Subcutaneous abdominal adipose tissue (tissue), 5 donors: ENCODE results near the gene RETREG1.
"Not testable (repeated sequence)": the region's sequence is repeated elsewhere in the genome, so short reads cannot be mapped to it uniquely, and the experiment has no call there.

ENCODE experiments used
- H3K27ac ChIP-seq: one replicate; pipeline ENCODE4 v1.7.0; 2013; ENCODE audit warnings: low read depth, mild to moderate bottlenecking, inconsistent platforms, low read length, moderate library complexity
- H3K27me3 ChIP-seq, 5 donors: one replicate each; pipeline ENCODE4 v1.7.0; 2013; ENCODE audit warnings: low read length in 5 of 5, inconsistent platforms in 1 of 5; ENCODE audit not compliant: control insufficient read depth in 5 of 5, insufficient read depth in 4 of 5
- H3K36me3 ChIP-seq, 5 donors: one replicate each; pipeline ENCODE4 v1.7.0; 2013; ENCODE audit warnings: low read length in 5 of 5; ENCODE audit not compliant: control insufficient read depth in 5 of 5, insufficient read depth in 5 of 5
- H3K4me1 ChIP-seq, 5 donors: one replicate each; pipeline ENCODE4 v1.7.0; 2013; ENCODE audit warnings: low read length in 5 of 5, mild to moderate bottlenecking in 3 of 5, moderate library complexity in 1 of 5; ENCODE audit not compliant: control insufficient read depth in 5 of 5, insufficient read depth in 5 of 5
- H3K4me3 ChIP-seq, 5 donors: one replicate each; pipeline ENCODE4 v1.7.0; 2013; ENCODE audit warnings: low read length in 5 of 5, low read depth in 1 of 5
- H3K9ac ChIP-seq, 5 donors: one replicate each; pipeline ENCODE4 v1.7.0; 2013; ENCODE audit warnings: low read length in 5 of 5, mild to moderate bottlenecking in 4 of 5, moderate library complexity in 3 of 5
- H3K9me3 ChIP-seq, 5 donors: one replicate each; pipeline ENCODE4 v1.7.0; 2013; ENCODE audit warnings: low read length in 5 of 5; ENCODE audit not compliant: control insufficient read depth in 5 of 5
- donor health status: healthy.
- donor health status: healthy.
- donor health status: healthy.
- donor health status: healthy.
- donor health status: healthy.

Gene RETREG1

DNA sequence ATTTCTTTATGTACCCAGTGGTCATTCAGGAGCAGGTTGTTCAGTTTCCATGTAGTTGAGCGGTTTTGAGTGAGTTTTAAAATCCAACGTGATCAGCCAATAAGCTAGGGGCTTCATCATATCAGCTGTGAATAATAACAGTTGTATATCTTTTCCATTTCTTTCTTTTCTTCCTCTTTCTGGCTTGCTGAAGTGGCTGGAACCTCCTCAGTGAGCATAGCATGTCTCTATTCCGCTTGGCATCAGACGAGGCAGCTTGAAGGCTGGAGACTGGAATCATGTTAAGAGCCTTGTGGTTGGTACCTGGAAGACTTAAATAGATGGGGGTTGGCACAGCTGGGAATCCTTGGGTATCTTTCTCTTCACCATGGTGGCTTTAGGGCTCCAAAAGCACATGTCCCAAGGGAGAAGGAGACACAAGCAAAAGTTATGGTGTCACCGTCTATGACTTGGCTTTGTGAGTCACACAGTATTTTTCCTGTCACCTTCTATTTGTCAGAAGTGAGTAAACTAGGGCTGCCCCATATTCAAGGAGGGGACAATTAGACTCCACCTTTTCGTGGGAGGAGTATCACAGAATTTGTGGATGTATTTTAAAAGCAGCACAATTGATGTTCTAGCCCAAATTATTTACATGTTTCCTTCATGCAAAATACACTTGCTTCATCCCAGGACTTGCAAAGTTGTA lies 38.0 kb upstream of the RETREG1 start:
- Histone ChIP-seq H3K27me3 (no peaks in the 10 kb centered on the region), H3K4me1 (peaks cover 0 to 9% (median 6%) of the 10 kb centered on the region in 5 donors), H3K9me3 (peaks cover 0 to 4% (median 0%) of the 10 kb centered on the region in 5 donors), H3K36me3 (no peaks in the 10 kb centered on the region), H3K9ac (no peak overlapping the region), H3K4me3 (no peak overlapping the region), H3K27ac (no peak overlapping the region)

DNA sequence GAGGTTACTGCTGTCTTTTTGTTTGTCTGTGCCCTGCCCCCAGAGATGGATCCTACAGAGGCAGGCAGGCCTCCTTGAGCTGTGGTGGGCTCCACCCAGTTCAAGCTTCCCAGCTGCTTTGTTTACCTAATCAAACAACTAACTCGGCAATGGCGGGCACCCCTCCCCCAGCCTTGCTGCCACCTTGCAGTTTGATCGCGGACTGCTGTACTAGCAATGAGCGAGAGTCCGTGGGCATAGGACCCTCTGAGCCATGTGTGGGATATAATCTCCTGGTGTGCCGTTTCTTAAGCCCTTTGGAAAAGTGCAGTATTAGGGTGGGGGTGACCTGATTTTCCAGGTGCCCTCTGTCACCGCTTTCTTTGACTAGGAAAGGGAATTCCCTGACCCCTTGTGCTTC lies 31.9 kb upstream of the RETREG1 start:
- not testable (repeated sequence) for H3K9ac ChIP-seq

DNA sequence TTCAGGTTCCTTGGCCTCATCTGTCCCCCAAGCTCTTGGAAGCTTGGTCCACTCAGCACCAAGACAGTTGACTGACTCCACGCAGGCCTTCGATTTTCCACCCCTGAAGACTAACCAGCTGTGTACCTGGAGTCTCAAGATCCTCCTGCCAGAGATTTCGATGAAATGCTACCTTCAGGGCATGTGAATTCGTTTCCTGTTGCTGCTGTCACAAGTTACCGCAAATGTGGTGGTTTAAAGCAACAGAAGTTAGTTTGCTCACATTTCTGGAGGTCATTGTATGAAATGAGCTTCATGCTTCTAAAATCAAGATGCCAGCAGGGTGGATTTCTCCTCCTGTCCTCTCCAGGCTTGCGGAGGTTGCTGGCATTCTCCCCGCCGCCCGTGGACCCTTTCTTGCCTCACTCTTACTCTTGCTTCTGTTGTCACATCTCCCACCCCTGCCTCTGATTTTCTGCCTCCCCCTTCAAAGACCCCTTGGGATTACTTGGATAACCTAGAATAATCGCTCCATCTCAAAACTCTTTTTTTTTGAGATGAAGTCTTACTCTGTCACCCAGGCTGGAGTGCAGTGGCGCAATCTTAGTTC lies 27.6 kb upstream of the RETREG1 start:
- H3K4me3 ChIP-seq, result no peak overlapping the region
- no peak overlapping the region for H3K27ac ChIP-seq
- H3K36me3 ChIP-seq, result no peaks in the 10 kb centered on the region
- H3K4me1 ChIP-seq, result no peaks in the 10 kb centered on the region
- no peak overlapping the region for H3K9ac ChIP-seq
- no peaks in the 10 kb centered on the region for H3K27me3 ChIP-seq
- no peaks in the 10 kb centered on the region for H3K9me3 ChIP-seq

More for the DNA sequence above, 31.9 kb upstream of the RETREG1 start:
- H3K36me3 ChIP-seq, H3K4me1 ChIP-seq, H3K27me3 ChIP-seq, H3K9me3 ChIP-seq, H3K27ac ChIP-seq, H3K4me3 ChIP-seq: not testable (repeated sequence)

DNA sequence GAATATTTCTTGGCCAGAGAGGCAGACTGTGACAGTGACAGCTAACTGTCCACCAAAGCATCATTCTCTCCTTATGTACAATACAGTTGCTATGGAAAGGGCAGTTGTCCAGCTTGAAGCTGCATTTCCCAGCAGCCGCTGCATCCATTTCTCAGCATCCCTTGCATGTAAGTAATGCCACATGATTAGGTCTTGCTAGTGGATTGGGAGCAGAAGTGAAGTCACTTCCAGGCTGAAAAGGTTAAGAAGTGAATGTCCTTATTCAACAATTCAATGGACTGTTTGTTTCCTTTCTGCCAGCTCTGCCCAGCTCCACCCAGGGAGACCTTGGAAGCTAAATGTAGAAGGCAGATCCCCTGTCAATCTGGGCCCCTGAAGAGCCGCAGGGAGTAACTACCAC lies 26.1 kb upstream of the RETREG1 start:
- Histone ChIP-seq H3K36me3 (no peaks in the 10 kb centered on the region), H3K27me3 (no peaks in the 10 kb centered on the region), H3K9me3 (no peaks in the 10 kb centered on the region), H3K4me1 (no peaks in the 10 kb centered on the region), H3K9ac (no peak overlapping the region), H3K27ac (no peak overlapping the region), H3K4me3 (no peak overlapping the region)

DNA sequence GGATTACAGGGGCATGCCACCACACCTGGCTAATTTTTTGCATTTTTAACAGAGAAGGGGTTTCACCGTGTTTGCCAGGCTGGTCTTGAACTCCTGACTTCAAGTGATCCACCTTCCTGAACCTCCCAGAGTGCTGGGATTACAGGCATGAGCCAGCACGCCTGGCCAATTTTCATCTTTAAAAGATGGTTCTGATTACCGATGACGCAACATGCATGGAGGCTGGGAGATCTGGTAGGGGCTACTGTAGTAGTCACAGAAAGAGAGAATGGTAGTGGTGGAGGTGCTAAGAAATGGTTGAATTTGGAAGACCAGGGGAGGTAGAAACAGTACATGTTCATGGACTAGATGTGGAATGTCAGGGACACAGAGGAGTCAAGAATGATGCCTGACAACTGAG lies 22.4 kb upstream of the RETREG1 start:
- no peak overlapping the region for H3K27ac ChIP-seq
- no peaks in the 10 kb centered on the region for H3K9me3 ChIP-seq
- no peaks in the 10 kb centered on the region for H3K4me1 ChIP-seq
- no peaks in the 10 kb centered on the region for H3K36me3 ChIP-seq
- H3K27me3 ChIP-seq, result no peaks in the 10 kb centered on the region
- H3K9ac ChIP-seq, result no peak overlapping the region
- H3K4me3 ChIP-seq, result no peak overlapping the region

DNA sequence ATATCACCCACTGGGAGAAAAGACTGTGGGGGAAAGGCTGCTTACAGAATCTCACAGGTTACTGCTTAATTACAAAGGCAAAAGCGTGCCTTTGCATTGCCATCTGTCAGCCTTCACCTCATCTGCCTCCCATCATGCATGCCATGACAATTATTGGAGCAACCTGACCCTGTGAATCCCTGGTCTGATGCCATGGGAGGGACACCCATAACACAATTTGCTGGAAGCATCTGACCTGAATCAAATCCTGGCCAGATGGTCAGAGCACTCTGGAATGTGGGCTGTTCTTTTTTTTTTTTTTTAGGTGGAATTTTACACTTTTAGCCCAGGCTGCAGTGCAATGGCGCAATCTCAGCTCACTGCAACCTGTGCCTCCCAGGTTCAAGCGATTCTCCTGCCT lies 11.6 kb upstream of the RETREG1 start:
- Histone ChIP-seq H3K9me3 (no peaks in the 10 kb centered on the region), H3K9ac (no peak overlapping the region), H3K4me3 (no peak overlapping the region), H3K4me1 (peaks cover 0 to 24% (median 15%) of the 10 kb centered on the region in 5 donors), H3K36me3 (no peaks in the 10 kb centered on the region), H3K27me3 (no peaks in the 10 kb centered on the region), H3K27ac (peak overlapping the region; percentile 86)

DNA sequence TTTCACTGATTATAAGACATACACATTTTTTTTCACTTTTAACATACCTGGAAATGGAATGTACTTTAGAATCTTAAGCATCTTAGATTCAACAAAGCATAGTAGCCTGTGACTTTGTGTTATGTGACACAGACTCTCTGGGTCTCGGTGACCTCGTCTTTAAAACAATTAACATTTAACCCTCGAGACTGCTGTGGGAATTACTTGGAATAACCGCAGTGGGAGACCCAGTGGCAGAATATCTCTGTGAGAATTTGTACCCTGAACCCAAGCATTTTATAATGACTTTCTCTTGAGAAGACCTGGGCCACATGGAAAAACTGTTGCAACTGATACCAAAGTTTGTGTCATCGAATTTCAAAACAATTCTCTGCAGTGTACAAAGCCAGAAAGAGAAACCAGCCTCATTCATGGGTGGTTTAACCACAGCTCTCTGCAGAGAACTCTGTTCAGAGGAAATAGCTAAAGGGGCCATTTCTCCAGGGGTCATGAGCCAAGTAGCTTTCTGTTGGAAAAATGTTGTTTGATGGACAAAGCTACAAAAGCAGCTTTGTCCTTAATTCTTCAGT lies 10.0 kb upstream of the RETREG1 start:
- Histone ChIP-seq H3K4me3 (no peak overlapping the region), H3K27me3 (no peaks in the 10 kb centered on the region), H3K9me3 (no peaks in the 10 kb centered on the region), H3K27ac (peak overlapping the region; percentile 86), H3K4me1 (peaks cover 0 to 24% (median 15%) of the 10 kb centered on the region in 5 donors), H3K9ac (no peak overlapping the region), H3K36me3 (no peaks in the 10 kb centered on the region)

DNA sequence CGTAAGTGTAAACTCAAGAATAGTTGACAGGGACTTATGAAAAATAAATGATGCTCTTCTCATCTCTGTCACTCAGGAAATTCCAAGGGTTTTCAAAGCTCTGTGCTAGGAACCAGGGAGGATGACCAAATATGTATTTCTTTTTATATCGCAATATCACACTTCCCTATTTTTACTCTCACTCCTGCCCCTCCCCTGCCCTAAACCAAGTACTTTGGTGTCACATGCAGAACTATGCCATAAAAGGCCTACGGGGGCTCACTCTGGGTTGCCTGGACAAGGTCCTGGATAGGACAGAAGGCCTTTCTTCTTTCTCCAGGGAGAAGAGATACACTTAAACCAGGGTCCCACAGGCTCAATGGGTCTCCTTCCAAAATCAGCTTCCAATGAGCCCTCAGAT lies 8.3 kb upstream of the RETREG1 start:
- Histone ChIP-seq H3K9ac (no peak overlapping the region), H3K9me3 (no peaks in the 10 kb centered on the region), H3K27ac (no peak overlapping the region), H3K36me3 (no peaks in the 10 kb centered on the region), H3K4me3 (no peak overlapping the region), H3K4me1 (peaks cover 0 to 24% (median 15%) of the 10 kb centered on the region in 5 donors), H3K27me3 (no peaks in the 10 kb centered on the region)

DNA sequence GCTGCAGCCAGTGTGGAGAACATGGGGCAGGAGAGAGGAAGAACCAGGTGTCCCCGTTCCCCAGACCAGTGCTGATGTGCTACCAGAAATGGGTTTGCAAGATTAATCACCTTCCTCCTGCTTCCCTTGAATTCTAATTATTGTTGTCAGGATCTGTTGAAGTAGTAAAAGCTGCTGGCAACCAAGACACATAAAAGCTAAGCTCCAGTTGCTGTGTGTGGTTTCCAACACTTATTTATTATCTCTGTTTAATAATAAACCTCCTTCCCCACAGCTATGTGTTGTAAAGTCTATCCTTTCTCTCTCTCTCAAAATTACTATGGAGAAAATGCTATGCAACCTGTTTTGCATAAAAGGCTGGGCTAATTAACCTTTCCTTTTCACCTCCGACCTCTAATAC lies 2.3 kb upstream of the RETREG1 start:
- H3K9ac ChIP-seq, result no peak overlapping the region
- no peak overlapping the region for H3K4me3 ChIP-seq
- H3K27me3 ChIP-seq, result no peaks in the 10 kb centered on the region
- H3K36me3 ChIP-seq, result no peaks in the 10 kb centered on the region
- peaks cover 0 to 31% (median 21%) of the 10 kb centered on the region in 5 donors for H3K4me1 ChIP-seq
- no peaks in the 10 kb centered on the region for H3K9me3 ChIP-seq
- no peak overlapping the region for H3K27ac ChIP-seq

DNA sequence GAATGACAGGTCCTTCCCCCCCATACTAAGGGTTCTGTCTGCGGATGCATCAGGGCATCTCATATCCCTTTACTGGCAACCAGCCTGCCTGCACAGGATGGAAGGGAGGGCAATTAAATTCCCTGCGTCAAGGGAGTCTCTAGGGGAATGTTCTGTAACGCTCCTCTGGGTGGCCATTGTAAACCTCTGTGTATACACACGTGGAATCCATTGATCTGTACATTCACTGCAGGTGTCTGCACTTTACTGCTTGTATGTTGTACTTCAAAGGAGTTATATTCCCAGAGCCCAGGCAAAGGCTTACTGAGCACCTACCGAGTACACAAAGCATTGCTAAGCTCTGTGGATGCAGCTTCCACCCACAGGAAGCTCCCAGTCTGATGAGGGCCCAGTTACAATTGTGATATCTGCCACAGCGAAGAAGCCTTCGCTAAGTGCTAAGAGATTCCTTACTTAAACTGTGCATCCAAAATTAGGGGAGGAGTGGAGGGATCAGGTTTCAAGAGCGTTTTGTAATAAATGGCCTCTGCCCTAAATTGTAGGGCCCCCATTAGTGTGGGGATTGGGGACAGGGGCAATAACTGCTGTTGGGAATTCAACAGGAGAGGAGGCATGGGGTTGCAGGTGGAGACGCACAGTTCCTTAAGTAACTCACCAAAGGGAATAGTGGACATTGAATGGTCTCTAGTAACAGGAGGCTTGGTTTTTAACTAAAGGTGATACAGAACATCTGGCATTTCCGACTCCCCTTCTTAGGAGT lies 1.5 kb upstream of the RETREG1 start:
- Histone ChIP-seq H3K9ac (no peak overlapping the region), H3K9me3 (no peaks in the 10 kb centered on the region), H3K4me3 (no peak overlapping the region), H3K27ac (no peak overlapping the region), H3K36me3 (no peaks in the 10 kb centered on the region), H3K4me1 (peaks cover 0 to 31% (median 21%) of the 10 kb centered on the region in 5 donors), H3K27me3 (no peaks in the 10 kb centered on the region)
